H1 (cell line): Measurements from ENCODE around the gene PRAF2.

Source experiments
- ATF2 ChIP-seq: IDR thresholded peaks from 2 replicates; pipeline ENCODE4 v1.6.1; 2012; ENCODE audit warnings: low read length, inconsistent platforms
- GABPA ChIP-seq: IDR thresholded peaks from 2 replicates; pipeline ENCODE4 v1.6.1; 2011; ENCODE audit warnings: mild to moderate bottlenecking, low read length, moderate library complexity, borderline replicate concordance; ENCODE audit not compliant: insufficient read depth
- HDAC2 ChIP-seq, 2 experiments: fragments of 300-600 bp in 1 of 2; sonication (generic) in 1 of 2; IDR thresholded peaks; 2 replicates each; pipeline ENCODE4 v1.6.1; 2011 to 2012; ENCODE audit warnings: low read depth in 2 of 2, low read length in 2 of 2, mild to moderate bottlenecking in 2 of 2, moderate library complexity in 2 of 2, borderline replicate concordance in 1 of 2, inconsistent platforms in 1 of 2
- POLR2A ChIP-seq, 2 experiments: IDR thresholded peaks; 1 replicate in 1 of 2; 2 replicates in 1 of 2; pipeline ENCODE4 v1.6.1; 2011; ENCODE audit warnings: low read depth in 2 of 2, low read length in 2 of 2, mild to moderate bottlenecking in 2 of 2; ENCODE audit errors: control extremely low read depth in 1 of 2

GRCh38 chrX:49071877-49072711, 1.7 kb downstream of the PRAF2 start:
- no peak for TF ChIP-seq HDAC2 (IDR thresholded peaks at IDR 0.05; ENCODE audit: borderline replicate concordance in 1 of 2, low read depth in 2 of 2, low read length in 2 of 2)
- TF ChIP-seq GABPA: no peak
- no peak for TF ChIP-seq ATF2
- no peak; a peak in 1 of 3 replicates for TF ChIP-seq POLR2A (IDR thresholded peaks at IDR 0.05; ENCODE audit: control extremely low read depth in 1 of 2, low read depth in 2 of 2, low read length in 2 of 2)
